GM12878 (cell line): ENCODE measurements around the gene REEP6. TPM values are rescaled to one million over a fixed set of nuclear protein-coding genes. Genes with fewer than 3 reads are reported as not detected.

Experiments
- ATAC-seq: fragments of 200-7000 bp; cut with Tn5 transposase; 3 replicates; pipeline ENCODE4 v1.9.1; 2020; ENCODE audit warnings: mild to moderate bottlenecking, moderate library complexity
- BruUV-seq: library from RNA; stranded (reverse); fragments of 400-500 nt; replicated peaks from 2 replicates; lab custom pipeline; 2021; lab: Mats Ljungman, UMichigan
- CTCF ChIA-PET: fragments of 300-600 bp; sonication (Branson Sonifier 250); formaldehyde crosslinking; extraction: SDS; loops from one replicate; lab custom pipeline; 2021; ENCODE audit warnings: inconsistent platforms; lab: Yijun Ruan, JAX
- POLR2A ChIA-PET: fragments of 350-600 bp; formaldehyde crosslinking; extraction: SDS; loops from one replicate; lab custom pipeline; 2021; ENCODE audit warnings: inconsistent platforms; lab: Charles Lee
- RAD21 ChIA-PET: fragments of 300-600 bp; sonication (Branson Sonifier 250); formaldehyde crosslinking; loops from one replicate; lab custom pipeline; 2023; ENCODE audit warnings: antibody characterized with exemption; ENCODE audit not compliant: unreplicated experiment; lab: Charles Lee
- SMC1A ChIA-PET: fragments of 300-600 bp; sonication (Branson Sonifier 250); formaldehyde crosslinking; loops from one replicate; lab custom pipeline; 2023; ENCODE audit not compliant: unreplicated experiment, uncharacterized antibody; lab: Charles Lee
- DNase-seq: peaks from one replicate; pipeline ENCODE4 v3.0.0-alpha.2; 2011; ENCODE audit warnings: low read depth, low spot score
- FAIRE-seq: peaks from 3 replicates; lab custom pipeline; 2011; peaks lifted over from hg19 to GRCh38; lab: Jason Lieb, UNC
- H2AFZ ChIP-seq: 2 replicates; pipeline ENCODE4 v1.6.0; 2011; ENCODE audit warnings: low read depth, low read length, control low read depth; ENCODE audit not compliant: control insufficient read depth
- H3K27ac ChIP-seq: 2 replicates; pipeline ENCODE4 v1.5.1; 2011; ENCODE audit warnings: control low read depth; ENCODE audit not compliant: control insufficient read depth, insufficient read depth
- H3K27me3 ChIP-seq, 2 experiments: replicated peaks in 1 of 2; 2 replicates each; pipeline versions ENCODE4 v1.6.0 to v1.6.1; 2011; ENCODE audit warnings: low read length in 1 of 2; ENCODE audit not compliant: control insufficient read depth in 2 of 2, insufficient read depth in 2 of 2
- H3K36me3 ChIP-seq, 2 experiments: 2 replicates each; pipeline ENCODE4 v1.5.1; 2011; ENCODE audit warnings: low read length in 1 of 2; ENCODE audit not compliant: control insufficient read depth in 2 of 2, insufficient read depth in 2 of 2
- H3K4me1 ChIP-seq: 2 replicates; pipeline ENCODE4 v1.6.1; 2011; ENCODE audit warnings: mild to moderate bottlenecking, low read length, moderate library complexity, mixed read lengths; ENCODE audit not compliant: control insufficient read depth, insufficient read depth
- H3K4me2 ChIP-seq: 2 replicates; pipeline ENCODE4 v1.6.0; 2011; ENCODE audit warnings: control low read depth; ENCODE audit not compliant: control insufficient read depth, insufficient read depth
- H3K4me3 ChIP-seq: fragments of 200-600 bp; sonication (generic); 2 replicates; pipeline ENCODE4 v1.5.1; 2016
- H3K79me2 ChIP-seq: 2 replicates; pipeline ENCODE4 v1.6.0; 2011; ENCODE audit warnings: low read length; ENCODE audit not compliant: control insufficient read depth, insufficient read depth
- H3K9ac ChIP-seq: 2 replicates; pipeline ENCODE4 v1.8.0; 2011; ENCODE audit warnings: low read length, control low read depth, mixed read lengths; ENCODE audit not compliant: control insufficient read depth, insufficient read depth
- H3K9me3 ChIP-seq: replicated peaks from 3 replicates; pipeline ENCODE4 v1.5.1; 2011; ENCODE audit warnings: mild to moderate bottlenecking, low read length; ENCODE audit not compliant: control insufficient read depth, insufficient read depth
- H4K20me1 ChIP-seq: 2 replicates; pipeline ENCODE4 v1.6.0; 2011; ENCODE audit not compliant: control insufficient read depth, insufficient read depth
- CEBPZ ChIP-seq: fragments of 150-350 bp; IDR thresholded peaks from 2 replicates; pipeline ENCODE4 v1.6.1; 2016; ENCODE audit warnings: low read depth, low read length
- HDAC6 ChIP-seq: fragments of 200-600 bp; sonication (generic); IDR thresholded peaks from one replicate; pipeline ENCODE4 v1.8.0; 2017; ENCODE audit warnings: antibody characterized with exemption; ENCODE audit not compliant: unreplicated experiment
- MTA2 ChIP-seq: fragments of 450-650 bp; IDR thresholded peaks from 2 replicates; pipeline ENCODE4 v1.6.1; 2016; ENCODE audit warnings: low read depth, mild to moderate bottlenecking, moderate library complexity
- PAX8 ChIP-seq: fragments of 450-650 bp; IDR thresholded peaks from 2 replicates; pipeline ENCODE4 v1.6.1; 2017; ENCODE audit warnings: mild to moderate bottlenecking, moderate library complexity
- POLR2A ChIP-seq: IDR thresholded peaks from 2 replicates; pipeline ENCODE4 v1.6.1; 2011; ENCODE audit warnings: low read depth, mild to moderate bottlenecking, low read length
- RCOR1 ChIP-seq: conservative IDR thresholded peaks from 2 replicates; pipeline ENCODE4 v1.6.1; 2012; ENCODE audit warnings: low read depth, low read length, improper control_type of control experiment
- SMAD5 ChIP-seq: IDR thresholded peaks from 2 replicates; pipeline ENCODE4 v1.6.1; 2016; ENCODE audit warnings: antibody characterized with exemption, low read depth
- TARDBP ChIP-seq: IDR thresholded peaks from 2 replicates; pipeline ENCODE4 v1.6.1; 2016; ENCODE audit warnings: borderline replicate concordance
- TBL1XR1 ChIP-seq: IDR thresholded peaks from 2 replicates; pipeline ENCODE4 v1.6.1; 2012; ENCODE audit warnings: low read depth, low read length, improper control_type of control experiment
- ZNF274 ChIP-seq: IDR thresholded peaks from one replicate; pipeline ENCODE4 v1.8.0; 2011; ENCODE audit not compliant: insufficient read length, insufficient read depth
- WGBS: methylation state at CpG from one replicate; pipeline ENCODE4 v1.1.6; 2016; ENCODE audit warnings: low lambda C conversion rate; ENCODE audit not compliant: insufficient replicate concordance, insufficient coverage; ENCODE audit errors: missing lambda C conversion rate; 5-methylcytosine and 5-hydroxymethylcytosine counted together
- in situ Hi-C: fragments of 300-500 bp; cut with MboI; formaldehyde crosslinking; loops from 9 replicates; pipeline ENCODE4 v1.14.3; 2018; ENCODE audit warnings: mixed read lengths
- intact Hi-C: fragments of 100-400 bp; cut with micrococcal nuclease; formaldehyde crosslinking; loops from one replicate; pipeline ENCODE4 v1.14.2; 2022; ENCODE audit not compliant: unreplicated experiment
- polyA plus RNA-seq, 11 experiments: library from polyadenylated mRNA; depleted of rRNA in 4 of 11; unstranded in 6 of 11; stranded (reverse) in 5 of 11; fragments of >200 nt; fragmentation: Nextera tagmentation in 4 of 11; fragmentation: Illumina TruSeq in 1 of 11; extraction: Ambion mirVana in 4 of 11; extraction: Trizol in 1 of 11; gene quantifications; 1 replicate in 1 of 11; 2 replicates in 10 of 11; pipeline versions ENCODE4 v1.2.1 to v1.2.3, GENCODE V29; 2011 to 2016; ENCODE audit warnings: inconsistent platforms in 2 of 11, missing spikeins in 2 of 11, low read depth in 1 of 11
- total RNA-seq, 4 experiments: library from RNA; depleted of rRNA in 3 of 4; stranded (reverse); fragments of >200 nt in 3 of 4; fragmentation: Illumina TruSeq in 1 of 4; extraction: Trizol in 1 of 4; gene quantifications; 2 replicates each; pipeline versions ENCODE4 v1.2.1 to v1.2.3, GENCODE V29; 2013 to 2021

REEP6 gene
- total and polyA plus RNA-seq, 10 of the 15 experiments (the other 5 are each of a cell fraction or from before 2014, with no cell fraction given): 0.06 to 1.1 (median 0.39) TPM; not detected in 2

- Histone ChIP-seq H3K4me3 (no peak overlapping the region), H4K20me1 (peaks cover 2% of the 10 kb centered on the region), H3K27ac (no peak overlapping the region), H2AFZ (no peak overlapping the region), H3K36me3 (no peaks in the 10 kb centered on the region), H3K79me2 (no peaks in the 10 kb centered on the region), H3K9ac (no peak overlapping the region), H3K4me1 (peaks cover 7% of the 10 kb centered on the region), H3K27me3 (peaks cover 10 to 24% of the 10 kb centered on the region in 2 experiments), H3K4me2 (no peak overlapping the region), H3K9me3 (no peaks in the 10 kb centered on the region)
- RAD21 ChIA-PET: no interaction called here
- SMC1A ChIA-PET: no interaction called here
- no peak for TF ChIP-seq ZNF274
- no peak for TF ChIP-seq TARDBP
- TF ChIP-seq HDAC6: peak; percentile 41
- no peak for TF ChIP-seq MTA2
- no peak for TF ChIP-seq CEBPZ
- no peak for TF ChIP-seq TBL1XR1
- no peak for TF ChIP-seq PAX8
- TF ChIP-seq SMAD5: no peak
- TF ChIP-seq RCOR1: no peak
- TF ChIP-seq POLR2A: 0 out of 2 replicates have a peak, but pooled peaks have one; percentile 26
- whole genome bisulfite sequencing: 54% methylated on average over 65 of the region's 70 CpGs
- intact Hi-C loops: no loop called here
- CTCF ChIA-PET: interaction anchor here (1.1 kb wide), 1 partner anchor 39 kb away, joined by 3 read pairs; no protein-coding TSS in a partner anchor
- DNase-seq (no peak), ATAC-seq (no peak), FAIRE-seq (no peak)
- BruUV-seq: no TSS peak
- in situ Hi-C loops: no loop called here
- POLR2A ChIA-PET: no interaction called here
Measured at GRCh38 chr19:1466461-1467214, 24.3 kb upstream of the REEP6 start.
